Measurements from ENCODE around the gene EDIL3.

EDIL3 gene

GRCh38 chr5:84148651-84149050 is 236.0 kb downstream of the EDIL3 start:
- TF ChIP-seq CTCF (IDR thresholded peaks at IDR 0.05; ENCODE audit: low read length) (no peak), EZH2 (IDR thresholded peaks at IDR 0.05; ENCODE audit: borderline replicate concordance, low read length) (no peak)
- H3K27me3 ChIP-seq (ENCODE audit: insufficient read depth, low read length) = no peaks in the 10 kb centered on the region
- no peaks in the 10 kb centered on the region for H3F3A ChIP-seq (ENCODE audit: insufficient read depth, low read length)
- no peak overlapping the region for H3K4me3 ChIP-seq (ENCODE audit: low read depth, low read length, poor library complexity, severe bottlenecking)
- H3K4me2 ChIP-seq (ENCODE audit: low read length) = no peak overlapping the region
- no peaks in the 10 kb centered on the region for H3K4me1 ChIP-seq (ENCODE audit: insufficient read depth, low read length, severe bottlenecking)
- no peak overlapping the region for H2AFZ ChIP-seq (ENCODE audit: low read length)
- no peak overlapping the region for H3K9ac ChIP-seq (ENCODE audit: low read length)
- no peaks in the 10 kb centered on the region for H3K36me3 ChIP-seq (ENCODE audit: insufficient read depth, low read length)
- no peaks in the 10 kb centered on the region for H4K20me1 ChIP-seq (ENCODE audit: insufficient read depth, low read length)
- H3K9me3 ChIP-seq (ENCODE audit: low read length) = no peaks in the 10 kb centered on the region
- H3K9me2 ChIP-seq (ENCODE audit: low read depth, low read length) = no peaks in the 10 kb centered on the region
- no peak overlapping the region for H3K27ac ChIP-seq (ENCODE audit: low read depth, low read length, poor library complexity, severe bottlenecking)
- H3K79me2 ChIP-seq (ENCODE audit: insufficient read depth, low read length) = no peaks in the 10 kb centered on the region

- H3K9ac ChIP-seq (ENCODE audit: low read length) = no peak overlapping the region
- H3K4me2 ChIP-seq (ENCODE audit: low read length) = no peak overlapping the region
- no peaks in the 10 kb centered on the region for H3K79me2 ChIP-seq (ENCODE audit: insufficient read depth, low read length)
- H4K20me1 ChIP-seq (ENCODE audit: insufficient read depth, low read length) = no peaks in the 10 kb centered on the region
- no peak overlapping the region for H2AFZ ChIP-seq (ENCODE audit: low read length)
- no peak overlapping the region for H3K4me3 ChIP-seq (ENCODE audit: low read depth, low read length, poor library complexity, severe bottlenecking)
- no peaks in the 10 kb centered on the region for H3K9me2 ChIP-seq (ENCODE audit: low read depth, low read length)
- no peak for TF ChIP-seq EZH2 (IDR thresholded peaks at IDR 0.05; ENCODE audit: borderline replicate concordance, low read length)
- TF ChIP-seq CTCF (IDR thresholded peaks at IDR 0.05; ENCODE audit: low read length) = no peak
- H3K27ac ChIP-seq (ENCODE audit: low read depth, low read length, poor library complexity, severe bottlenecking) = no peak overlapping the region
- no peaks in the 10 kb centered on the region for H3K36me3 ChIP-seq (ENCODE audit: insufficient read depth, low read length)
- H3F3A ChIP-seq (ENCODE audit: insufficient read depth, low read length) = no peaks in the 10 kb centered on the region
- H3K4me1 ChIP-seq (ENCODE audit: insufficient read depth, low read length, severe bottlenecking) = no peaks in the 10 kb centered on the region
- H3K9me3 ChIP-seq (ENCODE audit: low read length) = no peaks in the 10 kb centered on the region
- H3K27me3 ChIP-seq (ENCODE audit: insufficient read depth, low read length) = no peaks in the 10 kb centered on the region
Measured at GRCh38 chr5:84137541-84137940, 247.1 kb downstream of the EDIL3 start.

- H3K27ac ChIP-seq (ENCODE audit: low read depth, low read length, poor library complexity, severe bottlenecking) = no peak overlapping the region
- no peaks in the 10 kb centered on the region for H4K20me1 ChIP-seq (ENCODE audit: insufficient read depth, low read length)
- no peak for TF ChIP-seq CTCF (IDR thresholded peaks at IDR 0.05; ENCODE audit: low read length)
- TF ChIP-seq EZH2 (IDR thresholded peaks at IDR 0.05; ENCODE audit: borderline replicate concordance, low read length) = no peak
Measured at GRCh38 chr5:84131372-84131771, 253.3 kb downstream of the EDIL3 start.

More at GRCh38 chr5:84131372-84131771, 253.3 kb downstream of the EDIL3 start:
- H3K9me3 ChIP-seq (ENCODE audit: low read length) = no peaks in the 10 kb centered on the region
- H3K79me2 ChIP-seq (ENCODE audit: insufficient read depth, low read length) = no peaks in the 10 kb centered on the region
- no peak overlapping the region for H3K4me2 ChIP-seq (ENCODE audit: low read length)
- no peaks in the 10 kb centered on the region for H3K9me2 ChIP-seq (ENCODE audit: low read depth, low read length)
- H3K27me3 ChIP-seq (ENCODE audit: insufficient read depth, low read length) = no peaks in the 10 kb centered on the region
- H3F3A ChIP-seq (ENCODE audit: insufficient read depth, low read length) = no peaks in the 10 kb centered on the region
- no peak overlapping the region for H3K4me3 ChIP-seq (ENCODE audit: low read depth, low read length, poor library complexity, severe bottlenecking)
- H2AFZ ChIP-seq (ENCODE audit: low read length) = no peak overlapping the region
- no peaks in the 10 kb centered on the region for H3K36me3 ChIP-seq (ENCODE audit: insufficient read depth, low read length)
- no peak overlapping the region for H3K9ac ChIP-seq (ENCODE audit: low read length)
- H3K4me1 ChIP-seq (ENCODE audit: insufficient read depth, low read length, severe bottlenecking) = no peaks in the 10 kb centered on the region

Data from OCI-LY1 (cell line).